Upper lobe of left lung (tissue), 4 donors: ENCODE results near the gene SYT7.
A peak's percentile ranks its signal among the peaks of the same experiment; 100 is the strongest.

Experiments used
- CTCF ChIP-seq, 6 experiments: fragments of 450-650 bp in 4 of 6; fragments of 200-600 bp in 2 of 6; sonication (generic) in 2 of 6; IDR thresholded peaks; one replicate each; pipeline ENCODE4 v1.5.1; 2016 to 2019; ENCODE audit warnings: antibody characterized with exemption in 6 of 6
- POLR2A ChIP-seq, 4 donors: fragments of 450-650 bp; IDR thresholded peaks; one replicate each; pipeline ENCODE4 v1.5.1; 2016 to 2017; ENCODE audit warnings: antibody characterized with exemption in 4 of 4, mild to moderate bottlenecking in 2 of 4
- POLR2AphosphoS5 ChIP-seq, 2 donors: sonication (generic); formaldehyde crosslinking; IDR thresholded peaks; one replicate each; pipeline ENCODE4 v1.5.1; 2017; ENCODE audit warnings: antibody characterized with exemption in 2 of 2

GRCh38 chr11:61581030-61581928 is at the start of gene SYT7:
- TF ChIP-seq CTCF (IDR thresholded peaks at IDR 0.05) (peak in 5 of 6 experiments; percentile 35 to 87 (median 76)), POLR2A (IDR thresholded peaks at IDR 0.05) (peak in 1 of 4 donors; percentile 97), POLR2AphosphoS5 (IDR thresholded peaks at IDR 0.05) (peak; percentile 33 to 73)
